Transverse colon (tissue), 4 donors: Measurements from ENCODE around the gene PACS2.

Experiments used
- POLR2AphosphoS5 ChIP-seq, 3 donors: sonication (generic); formaldehyde crosslinking; IDR thresholded peaks; one replicate each; pipeline ENCODE4 v1.6.1; 2016; ENCODE audit warnings: antibody characterized with exemption in 3 of 3
- TF ChIP-seq, protein P1 (sequence below), 5 experiments: fragments of 200-600 bp in 3 of 5; fragments of 450-650 bp in 2 of 5; sonication (generic) in 3 of 5; IDR thresholded peaks; 1 replicate in 2 of 5; 2 replicates in 3 of 5; pipeline ENCODE4 v1.5.1; 2016 to 2017; ENCODE audit warnings: antibody characterized with exemption in 5 of 5, inconsistent platforms in 3 of 5, mild to moderate bottlenecking in 2 of 5, moderate library complexity in 1 of 5

DNA sequence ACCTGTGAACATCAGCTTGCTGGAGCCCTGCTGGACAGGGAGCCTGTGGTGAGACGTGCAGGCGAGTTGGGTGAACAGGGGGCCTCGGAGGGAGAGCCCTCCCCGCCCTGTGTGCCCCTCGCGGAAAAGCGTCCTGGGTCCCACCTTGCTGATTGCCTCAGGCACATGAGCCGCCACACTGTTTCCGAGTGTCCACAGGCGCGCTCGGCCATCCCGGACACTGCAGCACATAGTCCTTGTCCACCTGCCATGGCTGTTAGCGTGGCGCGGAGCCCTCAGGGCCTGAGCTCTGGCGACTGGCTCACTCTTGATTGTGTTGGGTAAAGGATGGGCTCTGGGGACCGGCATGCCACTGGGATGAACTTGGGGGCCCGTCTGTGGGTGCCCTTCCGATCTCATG, 40.0 kb downstream of the PACS2 start:
- TF ChIP-seq, protein P1, sequence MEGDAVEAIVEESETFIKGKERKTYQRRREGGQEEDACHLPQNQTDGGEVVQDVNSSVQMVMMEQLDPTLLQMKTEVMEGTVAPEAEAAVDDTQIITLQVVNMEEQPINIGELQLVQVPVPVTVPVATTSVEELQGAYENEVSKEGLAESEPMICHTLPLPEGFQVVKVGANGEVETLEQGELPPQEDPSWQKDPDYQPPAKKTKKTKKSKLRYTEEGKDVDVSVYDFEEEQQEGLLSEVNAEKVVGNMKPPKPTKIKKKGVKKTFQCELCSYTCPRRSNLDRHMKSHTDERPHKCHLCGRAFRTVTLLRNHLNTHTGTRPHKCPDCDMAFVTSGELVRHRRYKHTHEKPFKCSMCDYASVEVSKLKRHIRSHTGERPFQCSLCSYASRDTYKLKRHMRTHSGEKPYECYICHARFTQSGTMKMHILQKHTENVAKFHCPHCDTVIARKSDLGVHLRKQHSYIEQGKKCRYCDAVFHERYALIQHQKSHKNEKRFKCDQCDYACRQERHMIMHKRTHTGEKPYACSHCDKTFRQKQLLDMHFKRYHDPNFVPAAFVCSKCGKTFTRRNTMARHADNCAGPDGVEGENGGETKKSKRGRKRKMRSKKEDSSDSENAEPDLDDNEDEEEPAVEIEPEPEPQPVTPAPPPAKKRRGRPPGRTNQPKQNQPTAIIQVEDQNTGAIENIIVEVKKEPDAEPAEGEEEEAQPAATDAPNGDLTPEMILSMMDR (IDR thresholded peaks at IDR 0.05): no peak
- TF ChIP-seq POLR2AphosphoS5 (IDR thresholded peaks at IDR 0.05): no peak
